GM12872 (cell line): ENCODE measurements around the gene WDR35.

Experiments used
- TF ChIP-seq, protein P1 (sequence below): IDR thresholded peaks from 3 replicates; pipeline ENCODE4 v1.5.1; 2011; ENCODE audit warnings: low read depth, mild to moderate bottlenecking, low read length, moderate library complexity; ENCODE audit not compliant: insufficient read depth

WDR35 gene

GRCh38 chr2:19861813-19862212 is 128.1 kb downstream of the WDR35 start:
- TF ChIP-seq, protein P1, sequence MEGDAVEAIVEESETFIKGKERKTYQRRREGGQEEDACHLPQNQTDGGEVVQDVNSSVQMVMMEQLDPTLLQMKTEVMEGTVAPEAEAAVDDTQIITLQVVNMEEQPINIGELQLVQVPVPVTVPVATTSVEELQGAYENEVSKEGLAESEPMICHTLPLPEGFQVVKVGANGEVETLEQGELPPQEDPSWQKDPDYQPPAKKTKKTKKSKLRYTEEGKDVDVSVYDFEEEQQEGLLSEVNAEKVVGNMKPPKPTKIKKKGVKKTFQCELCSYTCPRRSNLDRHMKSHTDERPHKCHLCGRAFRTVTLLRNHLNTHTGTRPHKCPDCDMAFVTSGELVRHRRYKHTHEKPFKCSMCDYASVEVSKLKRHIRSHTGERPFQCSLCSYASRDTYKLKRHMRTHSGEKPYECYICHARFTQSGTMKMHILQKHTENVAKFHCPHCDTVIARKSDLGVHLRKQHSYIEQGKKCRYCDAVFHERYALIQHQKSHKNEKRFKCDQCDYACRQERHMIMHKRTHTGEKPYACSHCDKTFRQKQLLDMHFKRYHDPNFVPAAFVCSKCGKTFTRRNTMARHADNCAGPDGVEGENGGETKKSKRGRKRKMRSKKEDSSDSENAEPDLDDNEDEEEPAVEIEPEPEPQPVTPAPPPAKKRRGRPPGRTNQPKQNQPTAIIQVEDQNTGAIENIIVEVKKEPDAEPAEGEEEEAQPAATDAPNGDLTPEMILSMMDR: no peak
